ENCODE data around the gene ATP6V0A1. TPM values are rescaled to one million over a fixed set of nuclear protein-coding genes. Genes with fewer than 3 reads are reported as not detected.
"Not testable (repeated sequence)": the region's sequence is repeated elsewhere in the genome, so short reads cannot be mapped to it uniquely, and the experiment has no call there.

ATP6V0A1 gene
- total RNA-seq, 3 donors from 2014 or later: 53.1 to 74.5 (median 60.0) TPM

- H3K4me3 ChIP-seq: peak overlapping the region; percentile 61 to 92 (median 71)
- peak overlapping the region; percentile 92 to 98 for H3K27ac ChIP-seq
- H3K27me3 ChIP-seq: no peaks in the 10 kb centered on the region
- H3K4me1 ChIP-seq: peaks cover 0 to 8% of the 10 kb centered on the region in 2 donors
- intact Hi-C loops (cut with DNase I; ENCODE audit: low total_unique reads): no loop called here
- H3K9me3 ChIP-seq: no peaks in the 10 kb centered on the region
- H3K36me3 ChIP-seq: no peaks in the 10 kb centered on the region
- peak in 2 of 3 donors; percentile 37 to 54 for TF ChIP-seq POLR2AphosphoS5 (IDR thresholded peaks at IDR 0.05)
- no peak for TF ChIP-seq POLR2A (IDR thresholded peaks at IDR 0.05)
- TF ChIP-seq CTCF (IDR thresholded peaks at IDR 0.05): peak in 1 of 3 donors; percentile 12
- DNase-seq (ENCODE audit: low spot score in 2 of 2): peak in 1 of 2 donors; percentile 68
These were observed 77.9 kb downstream of the ATP6V0A1 start for GRCh38 chr17:42536372-42537155.

- no peaks in the 10 kb centered on the region for H3K27me3 ChIP-seq
- intact Hi-C loops (cut with DNase I; ENCODE audit: low total_unique reads): no loop called here
- DNase-seq (ENCODE audit: low spot score in 2 of 2): no peak
- peak overlapping the region; percentile 61 to 92 (median 71) for H3K4me3 ChIP-seq
- no peak for TF ChIP-seq CTCF (IDR thresholded peaks at IDR 0.05)
- no peaks in the 10 kb centered on the region for H3K9me3 ChIP-seq
- peak overlapping the region; percentile 92 to 98 for H3K27ac ChIP-seq
- no peaks in the 10 kb centered on the region for H3K36me3 ChIP-seq
- peaks cover 0 to 8% of the 10 kb centered on the region in 2 donors for H3K4me1 ChIP-seq
These were observed 78.6 kb downstream of the ATP6V0A1 start for GRCh38 chr17:42537156-42537805.

- Histone ChIP-seq H3K9me3 (no peaks in the 10 kb centered on the region), H3K27me3 (no peaks in the 10 kb centered on the region), H3K4me1 (peaks cover 0 to 8% of the 10 kb centered on the region in 2 donors), H3K36me3 (no peaks in the 10 kb centered on the region), H3K27ac (no peak overlapping the region), H3K4me3 (no peak overlapping the region)
- intact Hi-C loops (cut with DNase I; ENCODE audit: low total_unique reads): no loop called here
- no peak for TF ChIP-seq POLR2AphosphoS5 (IDR thresholded peaks at IDR 0.05)
- TF ChIP-seq CTCF (IDR thresholded peaks at IDR 0.05): no peak
- TF ChIP-seq POLR2A (IDR thresholded peaks at IDR 0.05): no peak
- DNase-seq (ENCODE audit: low spot score in 2 of 2): no peak
These were observed 79.3 kb downstream of the ATP6V0A1 start for GRCh38 chr17:42537826-42538451.

GRCh38 chr17:42538482-42538881 is 79.8 kb downstream of the ATP6V0A1 start:
- Histone ChIP-seq H3K4me1 (peaks cover 0 to 8% of the 10 kb centered on the region in 2 donors), H3K36me3 (no peaks in the 10 kb centered on the region), H3K27ac (no peak overlapping the region), H3K27me3 (no peaks in the 10 kb centered on the region), H3K9me3 (no peaks in the 10 kb centered on the region), H3K4me3 (no peak overlapping the region)
- no peak for DNase-seq (ENCODE audit: low spot score in 2 of 2)
- no peak for TF ChIP-seq POLR2A (IDR thresholded peaks at IDR 0.05)
- no peak for TF ChIP-seq POLR2AphosphoS5 (IDR thresholded peaks at IDR 0.05)
- no peak for TF ChIP-seq CTCF (IDR thresholded peaks at IDR 0.05)
- intact Hi-C loops (cut with DNase I; ENCODE audit: low total_unique reads): no loop called here

GRCh38 chr17:42540558-42540957 is 81.9 kb downstream of the ATP6V0A1 start:
- H3K4me3 ChIP-seq; DNase-seq (ENCODE audit: low spot score in 2 of 2); H3K36me3 ChIP-seq; H3K9me3 ChIP-seq; intact Hi-C loops (cut with DNase I; ENCODE audit: low total_unique reads); H3K4me1 ChIP-seq; H3K27me3 ChIP-seq: not testable (repeated sequence)
- peak overlapping the region in 1 of 2 donors; percentile 20 for H3K27ac ChIP-seq
